Activated T-cell treated with anti-CD3 and anti-CD28 coated beads, Interleukin-2, amount 50 U/mL, for 4 hours (primary cell): ENCODE measurements around the gene LDAH. TPM values are rescaled to one million over a fixed set of nuclear protein-coding genes. Genes with fewer than 3 reads are reported as not detected.

Experiments used
- ATAC-seq, 2 donors: fragments of 200-7000 bp; cut with Tn5 transposase; one replicate each; pipeline ENCODE4 v1.10.0; 2021
- DNase-seq: peaks from one replicate; pipeline ENCODE4 v3.0.0-alpha.2; 2020
- H3K27me3 Mint-ChIP-seq: one replicate; pipeline ENCODE4 v1.8.0; 2021; ENCODE audit warnings: low read depth, mixed read lengths
- H3K36me3 Mint-ChIP-seq: one replicate; pipeline ENCODE4 v1.8.0; 2022; ENCODE audit warnings: mixed read lengths; ENCODE audit not compliant: insufficient read depth
- H3K4me1 Mint-ChIP-seq: one replicate; pipeline ENCODE4 v1.8.0; 2021; ENCODE audit warnings: low read depth, mixed read lengths
- H3K4me3 Mint-ChIP-seq: one replicate; pipeline ENCODE4 v1.8.0; 2021; ENCODE audit warnings: mild to moderate bottlenecking, moderate library complexity, mixed read lengths
- H3K9me3 Mint-ChIP-seq: one replicate; pipeline ENCODE4 v1.8.0; 2021; ENCODE audit warnings: mixed read lengths
- total RNA-seq, 3 donors: library from RNA; stranded (reverse); gene quantifications; one replicate each; pipeline ENCODE4 v1.2.1, GENCODE V29; 2021

LDAH gene
- total RNA-seq, 3 donors from 2014 or later, result 28.9 to 32.2 (median 30.1) TPM

DNA sequence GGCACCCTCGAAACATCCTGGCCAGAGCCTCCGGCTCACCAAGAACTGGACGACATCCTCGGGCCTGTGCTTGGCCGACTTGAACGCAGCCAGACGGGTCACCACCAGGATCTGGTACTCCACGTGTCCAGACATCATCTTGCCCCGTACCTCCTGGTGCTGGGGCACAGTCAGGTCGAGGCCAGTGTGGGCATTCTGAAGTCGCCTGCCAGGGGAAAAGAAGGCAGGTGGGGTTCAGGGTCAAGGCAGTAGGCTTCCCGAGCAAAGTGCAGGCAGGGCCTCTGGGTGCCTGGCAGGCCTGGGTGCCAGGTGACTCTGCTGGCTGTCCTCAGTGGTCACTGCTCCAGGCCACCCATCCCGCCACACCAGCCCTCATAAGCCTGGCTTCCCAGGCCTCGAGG is 177.6 kb downstream of the LDAH start:
- no peak for DNase-seq
- Mint-ChIP-seq H3K36me3 (peaks cover 13% of the 10 kb centered on the region), H3K9me3 (no peaks in the 10 kb centered on the region), H3K4me3 (no peak overlapping the region), H3K4me1 (peaks cover 26% of the 10 kb centered on the region), H3K27me3 (no peaks in the 10 kb centered on the region)
- ATAC-seq, result no peak

DNA sequence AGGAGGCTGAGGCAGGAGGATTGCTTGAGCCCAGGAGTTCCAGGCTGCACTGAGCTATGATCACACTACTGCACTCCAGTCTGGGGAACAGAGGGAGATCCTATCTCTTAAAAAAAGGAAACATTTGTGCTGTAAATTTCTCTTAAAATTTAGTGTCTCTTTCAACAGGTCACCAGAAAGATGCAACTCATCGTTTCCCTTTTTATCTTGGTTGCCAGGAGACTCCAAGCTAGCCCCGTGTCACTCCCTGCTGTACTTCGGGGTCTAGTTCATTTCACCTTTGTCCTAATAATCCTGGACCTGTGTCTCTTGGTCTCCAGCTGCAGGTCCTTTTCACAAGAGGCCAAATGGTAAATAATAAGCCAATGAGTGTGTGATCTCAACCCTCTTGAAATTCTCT is 179.1 kb downstream of the LDAH start:
- ATAC-seq (no peak), DNase-seq (no peak)
- H3K4me1 Mint-ChIP-seq, result peaks cover 12% of the 10 kb centered on the region
- no peak overlapping the region for H3K4me3 Mint-ChIP-seq
- peaks cover 18% of the 10 kb centered on the region for H3K36me3 Mint-ChIP-seq
- no peaks in the 10 kb centered on the region for H3K9me3 Mint-ChIP-seq
- no peaks in the 10 kb centered on the region for H3K27me3 Mint-ChIP-seq

DNA sequence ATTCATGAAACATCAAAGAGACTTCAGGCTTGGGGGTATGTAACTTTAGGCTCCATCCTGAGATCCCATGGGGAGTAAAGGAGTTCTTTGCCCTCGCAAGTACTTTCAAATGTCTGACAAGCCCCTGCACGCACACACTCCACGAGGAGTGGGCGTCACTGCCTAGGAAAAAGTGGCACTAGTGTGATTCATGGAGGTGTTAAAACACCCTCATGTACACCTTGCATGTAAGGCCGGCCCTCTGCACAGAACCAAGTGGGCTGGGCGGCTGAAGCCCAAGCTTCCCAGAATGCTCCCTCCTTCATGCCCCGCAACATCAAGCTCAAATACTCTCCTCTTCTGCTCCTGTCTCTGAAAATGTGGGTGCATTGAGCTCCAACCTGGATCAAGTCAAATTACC is 179.8 kb downstream of the LDAH start:
- Mint-ChIP-seq H3K27me3 (no peaks in the 10 kb centered on the region), H3K4me3 (no peak overlapping the region), H3K36me3 (peaks cover 18% of the 10 kb centered on the region), H3K4me1 (peaks cover 4% of the 10 kb centered on the region), H3K9me3 (no peaks in the 10 kb centered on the region)
- ATAC-seq, result no peak
- no peak for DNase-seq

DNA sequence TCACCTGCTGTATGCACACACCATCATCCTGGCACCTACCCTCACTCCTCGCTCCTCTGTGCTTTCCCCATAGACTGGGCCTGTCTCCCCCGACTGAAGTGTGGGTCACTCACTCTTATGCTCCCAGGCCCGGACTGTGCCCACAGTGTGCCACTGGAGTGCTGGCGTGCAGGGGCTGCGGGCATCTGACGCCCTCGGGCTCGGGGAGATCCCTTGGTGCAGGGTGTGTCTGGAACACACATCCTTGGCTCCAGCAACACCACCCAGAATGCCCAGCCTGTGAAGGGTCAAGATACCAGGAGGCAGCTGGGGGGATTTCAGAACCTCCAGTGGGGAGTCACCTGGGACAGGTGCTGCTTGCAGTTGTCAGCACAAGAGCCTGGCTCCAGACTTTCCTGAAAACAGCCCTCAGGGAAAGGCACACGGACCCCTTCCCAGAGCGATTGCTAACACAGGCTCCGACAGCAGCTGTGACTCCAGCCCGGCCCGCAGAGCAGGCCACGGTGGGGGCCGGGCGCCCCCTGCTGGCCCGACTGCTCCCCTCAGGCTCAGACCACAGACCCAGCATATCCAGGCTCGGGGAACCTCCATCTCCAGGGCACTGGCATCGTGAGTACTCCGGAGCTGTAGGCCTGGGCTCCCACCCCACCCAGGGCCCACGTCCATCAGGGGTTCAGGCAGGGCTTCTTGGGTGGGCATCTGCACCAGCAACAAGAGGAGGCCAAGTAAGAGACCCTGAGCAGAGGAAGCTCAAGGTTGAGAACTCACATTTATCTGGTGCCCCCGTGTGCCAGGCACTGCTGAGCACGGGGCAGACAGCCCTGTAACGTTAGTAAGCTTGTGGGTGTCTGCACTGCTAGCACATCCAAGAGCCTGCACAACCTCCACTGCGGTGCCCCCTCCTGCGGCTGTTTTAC is 180.6 kb downstream of the LDAH start:
- Mint-ChIP-seq H3K4me1 (peaks cover 2% of the 10 kb centered on the region), H3K9me3 (no peaks in the 10 kb centered on the region), H3K4me3 (no peak overlapping the region), H3K27me3 (no peaks in the 10 kb centered on the region), H3K36me3 (peaks cover 18% of the 10 kb centered on the region)
- ATAC-seq (peak; percentile 98 to 99), DNase-seq (peak; percentile 67)

DNA sequence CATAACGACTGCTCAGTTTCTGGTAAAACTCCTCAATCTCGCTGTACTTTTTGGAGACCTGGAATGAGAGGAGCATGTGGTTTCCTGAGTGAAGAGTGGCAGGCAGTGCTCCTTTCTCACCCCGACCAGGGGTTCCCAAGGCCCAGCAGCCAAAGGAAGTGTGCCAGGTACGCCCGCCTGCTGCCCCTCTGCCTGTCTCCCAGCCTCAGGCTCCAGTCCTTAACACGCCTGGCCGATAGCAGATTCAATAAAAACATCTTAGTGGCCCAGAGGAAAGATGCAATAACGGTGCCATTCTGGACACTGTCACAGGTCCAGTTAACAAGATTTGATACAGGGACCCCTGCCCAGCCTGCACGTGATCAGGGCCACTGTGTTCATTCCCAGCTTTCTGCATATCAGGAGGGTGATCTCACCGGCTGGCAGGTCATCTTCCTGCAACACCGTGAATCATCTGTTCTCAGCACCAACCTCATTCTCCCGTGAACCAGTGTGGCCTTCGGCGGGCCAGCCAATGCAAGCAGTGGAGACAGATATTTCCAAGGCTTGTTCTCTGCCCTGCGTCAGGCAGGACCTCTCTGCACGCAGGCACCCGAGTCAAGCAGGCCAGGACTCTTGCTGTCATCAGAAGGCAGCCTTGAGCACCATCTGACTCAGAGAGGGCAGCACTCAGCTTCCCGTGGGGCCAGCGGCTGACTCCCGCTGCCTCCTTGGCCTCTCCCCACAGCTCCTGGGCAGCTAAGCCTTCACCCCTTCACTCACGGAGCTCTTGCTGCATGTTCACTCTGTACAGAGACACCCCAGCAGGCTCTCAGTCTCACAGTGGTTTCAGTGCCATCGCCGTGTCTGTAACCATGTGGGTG is 181.5 kb downstream of the LDAH start:
- Mint-ChIP-seq H3K36me3 (peaks cover 22% of the 10 kb centered on the region), H3K4me1 (peaks cover 2% of the 10 kb centered on the region), H3K9me3 (no peaks in the 10 kb centered on the region), H3K27me3 (no peaks in the 10 kb centered on the region), H3K4me3 (no peak overlapping the region)
- DNase-seq, result no peak
- ATAC-seq, result no peak

DNA sequence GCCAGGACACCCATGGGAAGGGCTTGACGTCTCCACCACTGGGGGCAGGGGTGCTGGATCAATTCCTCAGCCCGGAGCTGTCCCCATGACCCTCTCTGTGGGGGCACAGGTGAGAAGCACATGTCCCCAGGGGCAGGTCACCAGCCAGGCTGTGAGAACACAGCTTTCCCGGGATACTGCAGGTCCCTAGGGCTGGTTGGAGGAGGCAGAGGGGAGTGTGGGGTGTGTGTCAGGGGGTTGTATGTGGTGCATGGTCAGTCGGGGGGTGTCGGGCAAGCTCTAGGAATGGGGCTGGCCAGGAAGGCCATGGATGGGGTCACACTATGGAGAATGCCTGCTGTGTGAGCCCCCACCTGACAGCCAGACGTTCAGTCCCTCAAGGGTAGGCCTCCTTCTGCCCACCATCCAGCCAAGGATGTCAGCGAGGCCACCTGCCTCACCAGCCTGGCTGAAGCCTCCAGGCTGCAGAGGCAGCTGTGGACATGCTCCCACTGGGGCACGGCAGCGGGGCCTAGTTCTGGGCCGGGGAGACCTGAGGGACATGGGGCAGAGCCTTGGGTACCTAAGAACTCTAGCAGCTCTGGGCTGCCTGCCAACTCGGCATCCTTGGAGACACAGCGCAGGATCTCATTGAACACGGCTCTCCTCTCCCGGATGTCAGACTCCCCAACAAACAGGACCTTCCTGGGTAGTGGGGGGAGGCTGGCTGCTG is 182.3 kb downstream of the LDAH start:
- Mint-ChIP-seq H3K9me3 (no peaks in the 10 kb centered on the region), H3K27me3 (no peaks in the 10 kb centered on the region), H3K4me3 (no peak overlapping the region), H3K36me3 (peaks cover 22% of the 10 kb centered on the region), H3K4me1 (peaks cover 2% of the 10 kb centered on the region)
- ATAC-seq (no peak), DNase-seq (no peak)

DNA sequence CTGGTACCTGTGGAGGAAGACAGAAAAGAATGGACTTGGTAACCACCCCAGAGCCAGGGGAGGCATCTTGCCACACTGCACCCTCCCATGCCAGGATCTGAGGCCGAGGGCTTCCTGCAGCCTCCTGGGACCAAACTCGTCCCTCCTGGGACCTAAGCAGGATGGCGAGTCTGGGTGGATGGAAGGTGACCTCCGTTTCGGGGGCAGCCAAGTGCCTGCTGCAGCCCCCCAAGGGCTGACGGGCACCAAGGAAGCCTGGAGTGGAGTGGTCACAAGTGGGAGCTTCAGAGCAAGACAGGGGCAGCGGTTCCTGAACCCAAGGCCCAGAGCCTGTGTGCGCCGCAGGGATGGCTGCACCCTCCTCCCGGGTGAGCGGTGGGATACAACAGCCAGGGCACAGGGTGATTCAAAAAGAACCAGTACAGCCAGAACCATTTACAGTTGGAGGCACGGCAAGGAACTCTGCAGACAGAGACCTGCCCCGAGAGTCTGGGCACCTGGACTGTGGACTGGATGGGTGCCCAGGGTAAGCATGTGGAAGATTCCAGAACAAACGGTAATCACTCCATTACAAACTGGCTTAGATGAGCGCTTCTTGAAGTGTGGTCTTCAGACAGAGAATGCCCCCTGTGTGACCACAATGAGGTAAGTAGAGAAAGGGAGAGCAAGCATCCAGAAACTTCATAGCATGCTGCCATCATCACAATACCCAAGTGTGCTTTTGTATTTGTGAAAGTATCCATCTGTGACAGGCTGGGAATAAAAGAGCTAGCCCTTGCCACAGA is 184.1 kb downstream of the LDAH start:
- H3K9me3 Mint-ChIP-seq, result no peaks in the 10 kb centered on the region
- DNase-seq (no peak), ATAC-seq (no peak)
- peaks cover 17% of the 10 kb centered on the region for H3K36me3 Mint-ChIP-seq
- no peaks in the 10 kb centered on the region for H3K27me3 Mint-ChIP-seq
- peaks cover 2% of the 10 kb centered on the region for H3K4me1 Mint-ChIP-seq
- H3K4me3 Mint-ChIP-seq, result no peak overlapping the region

DNA sequence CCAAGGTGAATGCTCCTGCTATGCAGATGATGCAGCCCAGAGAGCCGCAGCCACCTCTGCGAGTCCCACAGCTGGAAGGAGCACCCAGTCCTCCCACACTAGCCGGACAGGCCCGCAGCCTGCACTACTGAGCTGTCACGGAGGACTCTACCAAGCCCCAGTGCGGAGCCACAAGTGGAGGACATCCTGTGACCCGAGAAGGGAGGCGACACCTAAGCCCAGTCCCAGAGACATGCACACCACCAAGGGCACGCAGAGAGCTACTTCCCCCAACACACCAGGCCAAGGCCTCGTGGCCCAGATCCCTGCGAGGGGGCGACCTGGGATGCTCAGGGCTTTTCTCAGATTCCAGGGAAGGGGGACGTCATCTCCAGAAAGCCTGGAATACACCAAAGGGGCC is 184.9 kb downstream of the LDAH start:
- H3K4me3 Mint-ChIP-seq, result no peak overlapping the region
- no peaks in the 10 kb centered on the region for H3K27me3 Mint-ChIP-seq
- DNase-seq, result no peak
- peaks cover 2% of the 10 kb centered on the region for H3K4me1 Mint-ChIP-seq
- no peak for ATAC-seq
- peaks cover 19% of the 10 kb centered on the region for H3K36me3 Mint-ChIP-seq
- no peaks in the 10 kb centered on the region for H3K9me3 Mint-ChIP-seq

DNA sequence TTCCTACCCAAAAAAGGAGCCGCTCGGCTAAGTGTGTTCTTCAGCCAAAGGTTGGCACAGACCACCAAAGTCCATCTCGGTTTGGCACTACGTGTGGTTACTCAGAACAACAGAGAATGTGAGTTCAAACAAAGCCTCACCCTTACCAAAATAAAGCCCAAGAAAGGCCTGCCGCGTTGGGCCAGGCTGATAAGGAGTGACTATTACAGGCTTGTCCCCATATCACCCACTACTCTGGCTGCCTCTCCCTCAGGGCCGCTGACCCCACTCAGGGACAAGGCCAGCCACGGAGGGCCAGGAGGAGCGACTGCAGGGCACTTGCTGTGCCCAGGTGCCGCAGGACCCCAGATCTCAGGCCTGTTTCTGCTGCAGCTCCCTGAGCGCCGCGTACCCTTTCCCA is 185.8 kb downstream of the LDAH start:
- no peaks in the 10 kb centered on the region for H3K27me3 Mint-ChIP-seq
- peaks cover 19% of the 10 kb centered on the region for H3K36me3 Mint-ChIP-seq

DNA sequence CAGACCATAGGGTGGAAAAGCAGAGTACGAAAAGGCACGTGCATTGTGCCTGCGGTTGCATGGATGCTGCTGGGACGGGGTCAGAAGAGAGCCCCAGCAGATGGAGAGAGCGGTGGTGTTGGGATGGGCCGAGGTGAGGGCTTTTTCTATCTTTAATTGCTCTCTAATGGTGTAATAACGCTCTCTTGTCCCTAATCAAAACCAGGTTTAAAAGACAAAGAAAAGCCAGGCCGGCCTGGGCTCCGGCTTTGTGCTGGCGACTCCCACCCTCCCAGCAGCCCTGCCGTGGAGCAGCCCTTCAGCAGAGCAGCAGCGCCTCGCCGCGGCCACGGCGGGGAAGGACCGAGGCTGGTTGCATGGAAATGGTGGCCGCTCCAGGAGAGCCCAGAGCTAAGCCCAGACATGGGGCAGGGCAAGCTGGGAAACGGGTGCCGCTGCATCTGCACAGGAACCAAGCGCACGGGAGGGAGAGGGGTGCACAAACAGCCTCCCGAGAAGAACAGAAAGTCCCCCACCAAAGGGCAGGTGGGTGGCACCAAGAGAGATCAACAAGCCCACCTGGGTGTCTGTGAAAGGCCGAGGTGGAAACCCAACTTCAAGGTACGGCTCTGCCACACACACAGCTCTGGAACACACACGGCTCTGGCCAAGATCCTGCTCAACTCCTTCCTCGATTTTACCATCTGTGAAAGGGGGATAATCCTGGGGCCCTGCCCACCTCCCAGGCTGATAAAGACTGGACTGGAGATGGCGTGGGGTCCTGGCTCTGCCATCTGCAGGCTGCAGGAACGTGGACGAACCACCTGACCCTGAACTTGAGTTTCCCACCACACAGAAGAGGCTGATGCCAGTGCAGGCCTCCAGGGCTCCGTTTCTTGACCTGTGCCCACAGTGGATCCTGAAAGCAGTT is 187.0 kb downstream of the LDAH start:
- ATAC-seq, result peak; percentile 71 to 80
- Mint-ChIP-seq H3K4me1 (no peaks in the 10 kb centered on the region), H3K4me3 (no peak overlapping the region)

More for the DNA sequence above, 185.8 kb downstream of the LDAH start:
- no peaks in the 10 kb centered on the region for H3K4me1 Mint-ChIP-seq
- DNase-seq, result no peak
- H3K4me3 Mint-ChIP-seq, result no peak overlapping the region
- no peak for ATAC-seq
- H3K9me3 Mint-ChIP-seq, result no peaks in the 10 kb centered on the region

DNA sequence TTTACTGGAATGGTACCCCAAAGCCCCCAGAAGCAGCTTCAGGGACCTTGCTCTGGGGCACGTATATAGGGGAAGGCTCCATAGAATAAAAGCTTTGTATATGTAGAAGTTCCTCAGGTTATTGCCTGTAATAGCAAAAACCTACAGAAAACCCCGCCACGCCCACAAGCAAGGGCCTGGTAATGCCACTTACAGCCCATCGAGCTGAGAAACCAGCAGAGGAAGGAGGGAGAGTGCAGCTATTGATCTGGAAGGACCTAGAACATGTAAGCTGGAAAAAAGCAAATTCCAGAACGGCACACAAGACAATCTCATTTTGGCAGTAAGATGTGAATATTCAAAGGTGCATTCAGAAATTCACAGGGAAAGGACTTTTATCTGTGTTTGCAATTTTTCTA is 187.8 kb downstream of the LDAH start:
- no peaks in the 10 kb centered on the region for H3K4me1 Mint-ChIP-seq
- ATAC-seq, result no peak
- H3K4me3 Mint-ChIP-seq, result no peak overlapping the region
- H3K9me3 Mint-ChIP-seq, result no peaks in the 10 kb centered on the region
- no peak for DNase-seq
- H3K27me3 Mint-ChIP-seq, result no peaks in the 10 kb centered on the region
- H3K36me3 Mint-ChIP-seq, result peaks cover 26% of the 10 kb centered on the region

More for the DNA sequence above, 187.0 kb downstream of the LDAH start:
- H3K27me3 Mint-ChIP-seq, result no peaks in the 10 kb centered on the region
- DNase-seq, result no peak
- no peaks in the 10 kb centered on the region for H3K9me3 Mint-ChIP-seq
- H3K36me3 Mint-ChIP-seq, result peaks cover 23% of the 10 kb centered on the region

DNA sequence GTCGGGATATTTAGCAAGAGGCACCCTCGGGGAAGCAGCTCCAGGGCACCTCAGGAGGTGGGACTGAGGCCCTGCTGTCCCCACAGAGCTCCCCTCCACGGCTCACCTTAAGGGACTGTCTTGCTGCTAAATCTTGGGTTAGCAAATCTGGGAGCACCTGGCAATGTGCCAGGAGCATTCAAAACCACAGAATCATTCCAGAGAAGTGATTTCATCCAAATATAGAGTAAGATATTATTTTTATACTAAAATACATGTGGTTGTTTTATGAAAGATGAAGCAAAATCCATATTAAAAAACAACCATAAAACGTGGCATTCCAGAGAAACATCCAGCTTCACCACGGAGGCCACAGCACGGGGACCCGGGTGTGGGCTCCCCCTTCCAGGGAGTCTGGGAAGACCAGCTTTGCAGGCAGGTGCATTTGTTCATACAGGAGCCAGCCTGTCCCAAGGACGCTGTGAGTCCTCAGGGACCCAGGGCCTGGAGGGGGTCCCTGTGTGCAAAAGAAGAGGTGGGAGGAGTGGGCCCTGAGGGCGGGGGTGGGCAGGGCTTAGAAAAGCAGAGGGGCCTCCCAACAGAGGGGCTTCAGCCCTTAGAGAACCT is 188.3 kb downstream of the LDAH start:
- no peak for DNase-seq
- no peak overlapping the region for H3K4me3 Mint-ChIP-seq
- H3K4me1 Mint-ChIP-seq, result no peaks in the 10 kb centered on the region
- H3K27me3 Mint-ChIP-seq, result no peaks in the 10 kb centered on the region
- H3K9me3 Mint-ChIP-seq, result no peaks in the 10 kb centered on the region
- no peak for ATAC-seq
- H3K36me3 Mint-ChIP-seq, result peaks cover 25% of the 10 kb centered on the region
